Measurements from ENCODE around the gene WNK3.

- TF ChIP-seq POLR2A (IDR thresholded peaks at IDR 0.05; ENCODE audit: low read length) = no peak
- no peak for TF ChIP-seq GATA1 (IDR thresholded peaks at IDR 0.05; ENCODE audit: low read depth, low read length)
Observed at GRCh38 chrX:54301516-54301915, 56.3 kb downstream of the WNK3 start.
